Astrocyte (in vitro differentiated cells and primary cell): ENCODE measurements around the gene IGDCC3.

ENCODE experiments used
- EZH2 ChIP-seq: IDR thresholded peaks from 2 replicates; pipeline ENCODE4 v1.6.1; 2012; ENCODE audit warnings: mild to moderate bottlenecking, low read length, inconsistent platforms; ENCODE audit not compliant: insufficient read depth
- TF ChIP-seq, protein P1 (sequence below): IDR thresholded peaks from 2 replicates; pipeline ENCODE4 v1.5.1; 2011; ENCODE audit warnings: low read depth, mild to moderate bottlenecking, inconsistent platforms, low read length, moderate library complexity; ENCODE audit not compliant: insufficient read depth

DNA sequence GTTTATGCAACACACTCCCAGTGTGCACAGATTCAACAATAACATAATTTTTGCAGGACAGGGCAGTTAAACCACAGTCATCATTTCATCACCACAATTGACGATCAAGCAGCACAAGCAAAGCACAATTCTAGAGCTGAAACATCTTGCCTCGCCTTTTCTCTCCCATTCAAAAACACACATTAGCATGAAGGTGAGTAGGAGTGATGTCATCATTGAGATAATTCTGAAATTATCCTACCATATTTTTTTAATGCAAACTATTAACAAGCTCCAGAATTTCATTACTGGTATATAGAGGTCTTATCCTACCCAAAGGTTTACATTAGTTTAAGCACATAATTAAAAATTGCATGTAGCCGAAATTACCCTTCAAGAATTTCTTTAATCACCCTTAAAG lies 3.5 kb downstream of the IGDCC3 start:
- TF ChIP-seq, protein P1, sequence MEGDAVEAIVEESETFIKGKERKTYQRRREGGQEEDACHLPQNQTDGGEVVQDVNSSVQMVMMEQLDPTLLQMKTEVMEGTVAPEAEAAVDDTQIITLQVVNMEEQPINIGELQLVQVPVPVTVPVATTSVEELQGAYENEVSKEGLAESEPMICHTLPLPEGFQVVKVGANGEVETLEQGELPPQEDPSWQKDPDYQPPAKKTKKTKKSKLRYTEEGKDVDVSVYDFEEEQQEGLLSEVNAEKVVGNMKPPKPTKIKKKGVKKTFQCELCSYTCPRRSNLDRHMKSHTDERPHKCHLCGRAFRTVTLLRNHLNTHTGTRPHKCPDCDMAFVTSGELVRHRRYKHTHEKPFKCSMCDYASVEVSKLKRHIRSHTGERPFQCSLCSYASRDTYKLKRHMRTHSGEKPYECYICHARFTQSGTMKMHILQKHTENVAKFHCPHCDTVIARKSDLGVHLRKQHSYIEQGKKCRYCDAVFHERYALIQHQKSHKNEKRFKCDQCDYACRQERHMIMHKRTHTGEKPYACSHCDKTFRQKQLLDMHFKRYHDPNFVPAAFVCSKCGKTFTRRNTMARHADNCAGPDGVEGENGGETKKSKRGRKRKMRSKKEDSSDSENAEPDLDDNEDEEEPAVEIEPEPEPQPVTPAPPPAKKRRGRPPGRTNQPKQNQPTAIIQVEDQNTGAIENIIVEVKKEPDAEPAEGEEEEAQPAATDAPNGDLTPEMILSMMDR: no peak
- TF ChIP-seq EZH2: no peak
